ENCODE results near the gene ZNF618. TPM values are rescaled to one million over a fixed set of nuclear protein-coding genes. Genes with fewer than 3 reads are reported as not detected.

The ZNF618 gene
- total RNA-seq, 1 experiment from 2014 or later: 29.4 TPM

- TF ChIP-seq EZH2 (IDR thresholded peaks at IDR 0.05; ENCODE audit: borderline replicate concordance, low read depth, low read length, poor library complexity, severe bottlenecking) (no peak), CTCF (conservative IDR thresholded peaks at IDR 0.05; ENCODE audit: low read depth, low read length) (no peak)
- Histone ChIP-seq H3K36me3 (ENCODE audit: insufficient read depth, low read length, poor library complexity, severe bottlenecking) (no peaks in the 10 kb centered on the region), H3K27ac (ENCODE audit: low read depth, low read length, poor library complexity, severe bottlenecking) (no peak overlapping the region), H3K4me3 (ENCODE audit: low read depth, low read length, poor library complexity, severe bottlenecking) (no peak overlapping the region), H3K9me3 (ENCODE audit: low read depth, low read length, poor library complexity, severe bottlenecking) (no peaks in the 10 kb centered on the region), H3K4me1 (ENCODE audit: insufficient read depth, low read length, poor library complexity, severe bottlenecking) (no peaks in the 10 kb centered on the region), H3K27me3 (replicated peaks; ENCODE audit: insufficient read depth, low read depth, low read length, poor library complexity) (no peaks in the 10 kb centered on the region)
- ChIA-PET POLR2A (ENCODE audit: low non-redundant PET) (interaction anchor here (0.5 kb wide), 1 partner anchor 1592 kb away, joined by 3 read pairs; no protein-coding TSS in a partner anchor), CTCF (no interaction called here)
- no peak for DNase-seq (ENCODE audit: low spot score)
- intact Hi-C loops (cut with micrococcal nuclease; ENCODE audit: unreplicated experiment): no loop called here
- no TSS peak for BruUV-seq (replicated peaks)
These were observed 183.1 kb downstream of the ZNF618 start for GRCh38 chr9:114059047-114059803.

- TF ChIP-seq CTCF (conservative IDR thresholded peaks at IDR 0.05; ENCODE audit: low read depth, low read length) (no peak), EZH2 (IDR thresholded peaks at IDR 0.05; ENCODE audit: borderline replicate concordance, low read depth, low read length, poor library complexity, severe bottlenecking) (no peak)
- ChIA-PET POLR2A (ENCODE audit: low non-redundant PET) (interaction anchor here (0.5 kb wide), 1 partner anchor 1591 kb away, joined by 3 read pairs; no protein-coding TSS in a partner anchor), CTCF (no interaction called here)
- intact Hi-C loops (cut with micrococcal nuclease; ENCODE audit: unreplicated experiment): no loop called here
- no peaks in the 10 kb centered on the region for H3K27me3 ChIP-seq (replicated peaks; ENCODE audit: insufficient read depth, low read depth, low read length, poor library complexity)
- H3K9me3 ChIP-seq (ENCODE audit: low read depth, low read length, poor library complexity, severe bottlenecking): no peaks in the 10 kb centered on the region
- BruUV-seq (replicated peaks): no TSS peak
- H3K4me3 ChIP-seq (ENCODE audit: low read depth, low read length, poor library complexity, severe bottlenecking): no peak overlapping the region
- no peaks in the 10 kb centered on the region for H3K36me3 ChIP-seq (ENCODE audit: insufficient read depth, low read length, poor library complexity, severe bottlenecking)
- H3K27ac ChIP-seq (ENCODE audit: low read depth, low read length, poor library complexity, severe bottlenecking): no peak overlapping the region
- no peak for DNase-seq (ENCODE audit: low spot score)
- H3K4me1 ChIP-seq (ENCODE audit: insufficient read depth, low read length, poor library complexity, severe bottlenecking): no peaks in the 10 kb centered on the region
These were observed 184.0 kb downstream of the ZNF618 start for GRCh38 chr9:114060070-114060469.

GRCh38 chr9:114060711-114061110 is 184.6 kb downstream of the ZNF618 start:
- BruUV-seq (replicated peaks): no TSS peak
- no peak overlapping the region for H3K4me3 ChIP-seq (ENCODE audit: low read depth, low read length, poor library complexity, severe bottlenecking)
- no peaks in the 10 kb centered on the region for H3K4me1 ChIP-seq (ENCODE audit: insufficient read depth, low read length, poor library complexity, severe bottlenecking)
- no peak overlapping the region for H3K27ac ChIP-seq (ENCODE audit: low read depth, low read length, poor library complexity, severe bottlenecking)
- no peak for DNase-seq (ENCODE audit: low spot score)
- CTCF ChIA-PET: no interaction called here
- intact Hi-C loops (cut with micrococcal nuclease; ENCODE audit: unreplicated experiment): no loop called here
- no peak for TF ChIP-seq CTCF (conservative IDR thresholded peaks at IDR 0.05; ENCODE audit: low read depth, low read length)
- no peak for TF ChIP-seq EZH2 (IDR thresholded peaks at IDR 0.05; ENCODE audit: borderline replicate concordance, low read depth, low read length, poor library complexity, severe bottlenecking)
- POLR2A ChIA-PET (ENCODE audit: low non-redundant PET): no interaction called here
- H3K9me3 ChIP-seq (ENCODE audit: low read depth, low read length, poor library complexity, severe bottlenecking): no peaks in the 10 kb centered on the region
- no peaks in the 10 kb centered on the region for H3K27me3 ChIP-seq (replicated peaks; ENCODE audit: insufficient read depth, low read depth, low read length, poor library complexity)
- H3K36me3 ChIP-seq (ENCODE audit: insufficient read depth, low read length, poor library complexity, severe bottlenecking): no peaks in the 10 kb centered on the region

All from A673 (cell line).